ENCODE measurements around the gene IQCE. TPM values are rescaled to one million over a fixed set of nuclear protein-coding genes. Genes with fewer than 3 reads are reported as not detected.
A peak's percentile ranks its signal among the peaks of the same experiment; 100 is the strongest.

Gene IQCE
- polyA plus RNA-seq, 3 donors: 1.8 to 8.4 (median 3.0) TPM

DNA sequence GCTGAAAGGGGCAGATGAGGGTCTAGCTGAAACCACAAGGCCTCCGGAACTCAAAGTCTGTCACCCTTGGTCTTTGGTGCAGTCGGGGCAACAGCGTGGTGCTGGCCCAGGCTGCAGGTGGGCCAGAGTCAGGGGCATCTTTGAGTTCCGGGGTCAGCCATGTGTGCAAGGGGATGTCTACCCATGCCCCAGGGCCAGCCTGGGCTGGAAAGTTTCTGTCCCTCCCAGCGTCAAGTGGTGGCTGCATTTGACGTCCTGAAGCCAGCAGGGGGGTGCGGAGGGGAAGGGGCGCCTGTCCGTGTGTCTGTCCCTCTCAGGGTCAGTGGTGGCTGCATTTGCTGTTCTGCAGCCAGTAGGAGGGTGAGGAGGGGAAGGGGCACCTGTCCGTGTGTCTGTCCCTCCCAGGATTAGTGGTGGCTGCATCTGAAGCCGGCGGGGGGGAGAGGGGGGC is 4.1 kb upstream of the IQCE start:
- Histone ChIP-seq H3K27me3 (ENCODE audit: control insufficient read depth in 2 of 2, insufficient read depth in 2 of 2, low read length in 2 of 2) (no peaks in the 10 kb centered on the region), H4K20me1 (ENCODE audit: insufficient read depth, low read length) (peaks cover 16% of the 10 kb centered on the region), H3K79me2 (ENCODE audit: insufficient read depth, low read length) (peaks cover 40% of the 10 kb centered on the region), H3K9me3 (replicated peaks in 1 of 2; ENCODE audit: control insufficient read depth in 1 of 2, insufficient read depth in 1 of 2, low read length in 2 of 2) (no peaks in the 10 kb centered on the region), H3K36me3 (replicated peaks in 1 of 2; ENCODE audit: control insufficient read depth in 1 of 2, insufficient read depth in 2 of 2, low read length in 2 of 2) (peaks cover 9 to 20% of the 10 kb centered on the region in 2 donors), H3K9ac (ENCODE audit: insufficient read depth, low read length, poor library complexity, severe bottlenecking) (peak overlapping the region; percentile 90), H3K27ac (ENCODE audit: low read depth in 1 of 2, low read length in 2 of 2) (peak overlapping the region in 1 of 2 donors; percentile 97), H2AFZ (ENCODE audit: insufficient read depth, low read depth, low read length, poor library complexity, severe bottlenecking) (peak overlapping the region; percentile 88), H3K4me3 (replicated peaks in 1 of 3; ENCODE audit: low read depth in 2 of 3, low read length in 3 of 3) (peak overlapping the region; percentile 61 to 86 (median 66)), H3K4me1 (ENCODE audit: control insufficient read depth in 1 of 2, insufficient read depth in 2 of 2, low read length in 2 of 2) (peaks cover 45 to 58% of the 10 kb centered on the region in 2 donors), H3K4me2 (replicated peaks; ENCODE audit: extremely low read depth, low read length, poor library complexity, severe bottlenecking) (peak overlapping the region; percentile 98)
- peaks cover 45% of the 10 kb centered on the region for H3K4me1 Mint-ChIP-seq
- H3K36me3 Mint-ChIP-seq: peaks cover 11 to 33% of the 10 kb centered on the region in 2 donors
- peak overlapping the region in 6 of 7 donors; percentile 85 to 89 (median 88) for H3K27ac Mint-ChIP-seq
- 4% methylated on average over 10 of the region's 12 CpGs for WGBS (ENCODE audit: insufficient coverage)
- H3K27me3 Mint-ChIP-seq (ENCODE audit: low read depth in 3 of 3): no peaks in the 10 kb centered on the region
- peak overlapping the region; percentile 85 to 90 for H3K4me3 Mint-ChIP-seq
- TF ChIP-seq, protein P1, sequence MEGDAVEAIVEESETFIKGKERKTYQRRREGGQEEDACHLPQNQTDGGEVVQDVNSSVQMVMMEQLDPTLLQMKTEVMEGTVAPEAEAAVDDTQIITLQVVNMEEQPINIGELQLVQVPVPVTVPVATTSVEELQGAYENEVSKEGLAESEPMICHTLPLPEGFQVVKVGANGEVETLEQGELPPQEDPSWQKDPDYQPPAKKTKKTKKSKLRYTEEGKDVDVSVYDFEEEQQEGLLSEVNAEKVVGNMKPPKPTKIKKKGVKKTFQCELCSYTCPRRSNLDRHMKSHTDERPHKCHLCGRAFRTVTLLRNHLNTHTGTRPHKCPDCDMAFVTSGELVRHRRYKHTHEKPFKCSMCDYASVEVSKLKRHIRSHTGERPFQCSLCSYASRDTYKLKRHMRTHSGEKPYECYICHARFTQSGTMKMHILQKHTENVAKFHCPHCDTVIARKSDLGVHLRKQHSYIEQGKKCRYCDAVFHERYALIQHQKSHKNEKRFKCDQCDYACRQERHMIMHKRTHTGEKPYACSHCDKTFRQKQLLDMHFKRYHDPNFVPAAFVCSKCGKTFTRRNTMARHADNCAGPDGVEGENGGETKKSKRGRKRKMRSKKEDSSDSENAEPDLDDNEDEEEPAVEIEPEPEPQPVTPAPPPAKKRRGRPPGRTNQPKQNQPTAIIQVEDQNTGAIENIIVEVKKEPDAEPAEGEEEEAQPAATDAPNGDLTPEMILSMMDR (IDR thresholded peaks at IDR 0.05): no peak
- no peak for DNase-seq
- H3K9me3 Mint-ChIP-seq: peaks cover 0 to 2% (median 0%) of the 10 kb centered on the region in 7 donors
- intact Hi-C loops (cut with micrococcal nuclease): loop anchor here (5.0 to 10.0 kb wide), 3 partner anchors 32 to 80 kb away; partner anchors contain the start of genes GRIFIN (in 1 of the 2) and TTYH3 (in 1 of the 2)

DNA sequence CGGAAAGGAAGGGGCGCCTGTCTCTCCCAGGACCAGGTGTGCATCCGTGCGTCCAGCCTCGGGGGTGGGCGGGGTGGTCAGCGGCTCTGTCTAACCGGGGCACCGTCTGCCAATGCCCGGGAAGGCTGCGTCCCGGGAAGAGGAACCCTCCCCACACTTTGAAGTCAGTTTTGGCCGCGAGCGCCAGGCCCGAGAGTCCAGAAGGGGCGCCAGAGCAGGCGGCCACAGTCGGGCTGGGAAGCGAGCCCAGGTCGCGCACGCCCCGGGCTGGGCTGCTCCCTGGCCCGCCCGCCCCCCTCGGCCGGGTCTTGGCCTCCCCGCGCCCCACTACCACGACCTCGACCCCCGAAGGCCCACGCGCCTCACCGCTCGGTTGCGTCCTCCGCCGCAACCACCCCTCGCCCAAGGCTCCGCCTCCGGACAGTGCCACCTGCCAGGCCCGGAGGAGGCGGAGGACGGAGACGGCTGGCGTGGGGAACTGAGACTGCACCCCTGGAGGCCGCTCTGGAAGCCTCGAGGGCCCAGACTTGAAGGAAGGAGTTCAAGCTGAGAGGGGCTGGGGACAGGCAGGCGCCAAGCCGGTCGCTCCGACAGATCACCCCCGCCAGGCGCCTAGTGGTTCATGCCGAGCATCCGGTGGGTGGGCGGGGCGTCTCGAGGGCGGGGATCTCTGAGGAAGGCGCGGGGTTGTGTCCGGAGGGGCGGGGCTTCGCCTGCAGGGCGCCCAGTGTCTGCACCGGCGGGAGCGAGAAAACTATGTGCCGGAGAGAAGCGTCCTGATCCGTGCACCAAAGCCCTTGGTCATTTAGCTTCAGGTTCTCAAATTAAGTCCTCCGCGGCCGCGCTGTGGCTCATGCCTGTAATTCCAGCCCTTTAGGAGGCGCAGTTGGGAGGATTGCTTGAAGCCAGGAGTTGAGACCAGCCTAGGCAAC is 3.4 kb upstream of the IQCE start, which contains the start of gene BRAT1:
BRAT1 (minus strand) TSS at position 404 of the 932 bp plus-strand sequence. CDS start 1,093 bp downstream, outside the sequence.
- Histone ChIP-seq H4K20me1 (ENCODE audit: insufficient read depth, low read length) (peaks cover 19% of the 10 kb centered on the region), H3K27me3 (ENCODE audit: control insufficient read depth in 2 of 2, insufficient read depth in 2 of 2, low read length in 2 of 2) (no peaks in the 10 kb centered on the region), H3K27ac (ENCODE audit: low read depth in 1 of 2, low read length in 2 of 2) (peak within 1 kb of the TSS; percentile 97), H3K4me1 (ENCODE audit: control insufficient read depth in 1 of 2, insufficient read depth in 2 of 2, low read length in 2 of 2) (peaks cover 52 to 65% of the 10 kb centered on the region in 2 donors), H3K9ac (ENCODE audit: insufficient read depth, low read length, poor library complexity, severe bottlenecking) (peak within 1 kb of the TSS; percentile 90), H3K4me3 (replicated peaks in 1 of 3; ENCODE audit: low read depth in 2 of 3, low read length in 3 of 3) (peak within 1 kb of the TSS; percentile 61 to 86 (median 66)), H3K36me3 (replicated peaks in 1 of 2; ENCODE audit: control insufficient read depth in 1 of 2, insufficient read depth in 2 of 2, low read length in 2 of 2) (peaks cover 6 to 16% of the 10 kb centered on the region in 2 donors), H3K4me2 (replicated peaks; ENCODE audit: extremely low read depth, low read length, poor library complexity, severe bottlenecking) (peak within 1 kb of the TSS; percentile 98), H3K9me3 (replicated peaks in 1 of 2; ENCODE audit: control insufficient read depth in 1 of 2, insufficient read depth in 1 of 2, low read length in 2 of 2) (no peaks in the 10 kb centered on the region), H3K79me2 (ENCODE audit: insufficient read depth, low read length) (peaks cover 44% of the 10 kb centered on the region), H2AFZ (ENCODE audit: insufficient read depth, low read depth, low read length, poor library complexity, severe bottlenecking) (peak within 1 kb of the TSS; percentile 88)
- no peaks in the 10 kb centered on the region for H3K27me3 Mint-ChIP-seq (ENCODE audit: low read depth in 3 of 3)
- intact Hi-C loops (cut with micrococcal nuclease): loop anchor here (5.0 to 10.0 kb wide), 3 partner anchors 33 to 81 kb away; partner anchors contain the start of genes GRIFIN (in 1 of the 2) and TTYH3 (in 1 of the 2)
- peaks cover 51% of the 10 kb centered on the region for H3K4me1 Mint-ChIP-seq
- WGBS (ENCODE audit: insufficient coverage): under 1% methylated on average over 70 of the region's 79 CpGs
- H3K27ac Mint-ChIP-seq: peak within 1 kb of the TSS; percentile 83 to 97 (median 90)
- peaks cover 10 to 28% of the 10 kb centered on the region in 2 donors for H3K36me3 Mint-ChIP-seq
- peak; percentile 86 to 91 (median 88) for DNase-seq
- H3K9me3 Mint-ChIP-seq: peaks cover 0 to 2% (median 0%) of the 10 kb centered on the region in 7 donors
- peak within 1 kb of the TSS; percentile 85 to 90 for H3K4me3 Mint-ChIP-seq
- TF ChIP-seq, protein P1 (IDR thresholded peaks at IDR 0.05): peak; percentile 59

Measured in CD14-positive monocyte (primary cell).